Measurements from ENCODE around the gene RAB18. TPM values are rescaled to one million over a fixed set of nuclear protein-coding genes. Genes with fewer than 3 reads are reported as not detected.

Gene RAB18
- total and polyA plus RNA-seq, 9 of the 15 experiments (the other 6 are each of a cell fraction or from before 2014, with no cell fraction given) = 10.5 to 46.3 (median 32.5) TPM

DNA sequence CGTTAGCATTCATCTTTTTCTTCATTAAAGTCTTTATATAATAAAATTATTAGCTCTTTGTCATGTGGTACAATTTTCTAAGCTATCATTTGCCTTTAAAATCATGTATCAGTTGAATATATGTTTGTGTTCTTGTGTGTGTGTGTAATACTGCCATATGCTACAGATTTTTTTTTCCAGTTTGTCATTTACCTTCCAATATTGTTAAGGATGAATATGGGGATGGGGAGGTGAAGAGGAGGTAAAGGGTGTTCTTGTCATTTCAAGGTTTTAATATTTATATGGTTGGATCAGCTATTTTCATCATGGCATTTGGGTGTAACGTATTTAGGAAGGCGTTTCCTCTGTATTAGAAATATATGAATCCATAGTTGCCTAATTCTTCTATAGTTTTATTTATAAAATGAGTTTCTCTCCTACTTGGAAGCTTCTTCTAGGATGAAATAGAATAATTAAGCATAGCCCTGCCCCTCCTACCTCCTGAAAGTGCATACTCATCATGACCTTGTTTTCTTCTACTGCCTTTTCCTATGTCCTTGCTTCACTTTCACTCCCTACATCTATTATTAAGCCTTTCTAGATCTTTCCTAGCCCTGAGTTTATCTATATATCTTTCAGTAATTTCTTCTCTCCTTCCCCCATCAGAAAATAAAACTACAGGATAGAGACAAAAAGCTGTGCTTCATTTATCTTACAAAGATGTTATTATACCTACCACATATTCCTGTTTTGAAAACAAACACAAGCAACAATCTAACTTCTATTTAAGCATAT, 25.1 kb downstream of the RAB18 start (continued):
- TF ChIP-seq POLR2AphosphoS5 (IDR thresholded peaks at IDR 0.05; ENCODE audit: control insufficient read depth, insufficient read depth, low read depth, low read length) (no peak), ZNF133 (CRISPR knock-in tag; IDR thresholded peaks at IDR 0.05) (no peak), KDM4B (IDR thresholded peaks at IDR 0.05; ENCODE audit: borderline replicate concordance in 2 of 2, low read depth in 1 of 2) (peak in 1 of 2 experiments; percentile 51; a peak in 1 of 4 replicates), CREBBP (IDR thresholded peaks at IDR 0.05; ENCODE audit: low read depth, low read length) (no peak), ZNF354B (CRISPR knock-in tag; IDR thresholded peaks at IDR 0.05) (no peak), TCF15 (CRISPR knock-in tag; IDR thresholded peaks at IDR 0.05) (no peak), HDAC1 (IDR thresholded peaks at IDR 0.05) (peak in 1 of 2 experiments; percentile 41; a peak in 1 of 4 replicates), BACH1 (tag; IDR thresholded peaks at IDR 0.05) (peak; percentile 1; the same call in 1 of the 2 replicates), ARID3B (CRISPR knock-in tag; IDR thresholded peaks at IDR 0.05; ENCODE audit: borderline replicate concordance) (no peak), EP400 (IDR thresholded peaks at IDR 0.05) (peak; percentile 45; the same call in 1 of the 2 replicates), RBM14 (IDR thresholded peaks at IDR 0.05; ENCODE audit: borderline replicate concordance, insufficient read depth, low read depth, low read length) (no peak), BCLAF1 (IDR thresholded peaks at IDR 0.05; ENCODE audit: borderline replicate concordance in 1 of 2, control insufficient read depth in 1 of 2, low read depth in 2 of 2, low read length in 1 of 2) (no peak)
- TF ChIP-seq, protein P1, sequence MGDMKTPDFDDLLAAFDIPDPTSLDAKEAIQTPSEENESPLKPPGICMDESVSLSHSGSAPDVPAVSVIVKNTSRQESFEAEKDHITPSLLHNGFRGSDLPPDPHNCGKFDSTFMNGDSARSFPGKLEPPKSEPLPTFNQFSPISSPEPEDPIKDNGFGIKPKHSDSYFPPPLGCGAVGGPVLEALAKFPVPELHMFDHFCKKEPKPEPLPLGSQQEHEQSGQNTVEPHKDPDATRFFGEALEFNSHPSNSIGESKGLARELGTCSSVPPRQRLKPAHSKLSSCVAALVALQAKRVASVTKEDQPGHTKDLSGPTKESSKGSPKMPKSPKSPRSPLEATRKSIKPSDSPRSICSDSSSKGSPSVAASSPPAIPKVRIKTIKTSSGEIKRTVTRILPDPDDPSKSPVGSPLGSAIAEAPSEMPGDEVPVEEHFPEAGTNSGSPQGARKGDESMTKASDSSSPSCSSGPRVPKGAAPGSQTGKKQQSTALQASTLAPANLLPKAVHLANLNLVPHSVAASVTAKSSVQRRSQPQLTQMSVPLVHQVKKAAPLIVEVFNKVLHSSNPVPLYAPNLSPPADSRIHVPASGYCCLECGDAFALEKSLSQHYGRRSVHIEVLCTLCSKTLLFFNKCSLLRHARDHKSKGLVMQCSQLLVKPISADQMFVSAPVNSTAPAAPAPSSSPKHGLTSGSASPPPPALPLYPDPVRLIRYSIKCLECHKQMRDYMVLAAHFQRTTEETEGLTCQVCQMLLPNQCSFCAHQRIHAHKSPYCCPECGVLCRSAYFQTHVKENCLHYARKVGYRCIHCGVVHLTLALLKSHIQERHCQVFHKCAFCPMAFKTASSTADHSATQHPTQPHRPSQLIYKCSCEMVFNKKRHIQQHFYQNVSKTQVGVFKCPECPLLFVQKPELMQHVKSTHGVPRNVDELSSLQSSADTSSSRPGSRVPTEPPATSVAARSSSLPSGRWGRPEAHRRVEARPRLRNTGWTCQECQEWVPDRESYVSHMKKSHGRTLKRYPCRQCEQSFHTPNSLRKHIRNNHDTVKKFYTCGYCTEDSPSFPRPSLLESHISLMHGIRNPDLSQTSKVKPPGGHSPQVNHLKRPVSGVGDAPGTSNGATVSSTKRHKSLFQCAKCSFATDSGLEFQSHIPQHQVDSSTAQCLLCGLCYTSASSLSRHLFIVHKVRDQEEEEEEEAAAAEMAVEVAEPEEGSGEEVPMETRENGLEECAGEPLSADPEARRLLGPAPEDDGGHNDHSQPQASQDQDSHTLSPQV (IDR thresholded peaks at IDR 0.05) = peak; percentile 74; the same call in 1 of the 2 replicates
- TF ChIP-seq, protein P2, sequence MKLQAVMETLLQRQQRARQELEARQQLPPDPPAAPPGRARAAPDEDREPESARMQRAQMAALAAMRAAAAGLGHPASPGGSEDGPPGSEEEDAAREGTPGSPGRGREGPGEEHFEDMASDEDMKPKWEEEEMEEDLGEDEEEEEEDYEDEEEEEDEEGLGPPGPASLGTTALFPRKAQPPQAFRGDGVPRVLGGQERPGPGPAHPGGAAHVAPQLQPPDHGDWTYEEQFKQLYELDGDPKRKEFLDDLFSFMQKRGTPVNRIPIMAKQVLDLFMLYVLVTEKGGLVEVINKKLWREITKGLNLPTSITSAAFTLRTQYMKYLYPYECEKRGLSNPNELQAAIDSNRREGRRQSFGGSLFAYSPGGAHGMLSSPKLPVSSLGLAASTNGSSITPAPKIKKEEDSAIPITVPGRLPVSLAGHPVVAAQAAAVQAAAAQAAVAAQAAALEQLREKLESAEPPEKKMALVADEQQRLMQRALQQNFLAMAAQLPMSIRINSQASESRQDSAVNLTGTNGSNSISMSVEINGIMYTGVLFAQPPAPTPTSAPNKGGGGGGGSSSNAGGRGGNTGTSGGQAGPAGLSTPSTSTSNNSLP (IDR thresholded peaks at IDR 0.05; ENCODE audit: borderline replicate concordance, low read depth, low read length) = peak; percentile 37; the same call in 1 of the 2 replicates

Data from K562 (cell line).